ENCODE data around the gene OMP.

GRCh38 chr11:77058900-77059299, 43.7 kb upstream of the OMP start:
- TF ChIP-seq POU2F2 (IDR thresholded peaks at IDR 0.05; ENCODE audit: low read depth, low read length) = no peak
- no peak for TF ChIP-seq POLR2A (IDR thresholded peaks at IDR 0.05; ENCODE audit: low read depth, low read length)
- TF ChIP-seq POLR2AphosphoS5 (IDR thresholded peaks at IDR 0.05; ENCODE audit: low read depth, low read length) = no peak
- no peak for TF ChIP-seq TAF1 (IDR thresholded peaks at IDR 0.05; ENCODE audit: low read depth, low read length)

All from GM12891 (cell line).